ENCODE data around the gene PLCD1. TPM values are rescaled to one million over a fixed set of nuclear protein-coding genes. Genes with fewer than 3 reads are reported as not detected.

PLCD1 gene
- total and polyA plus RNA-seq, 2 of the 8 experiments (the other 6 are each of a cell fraction or from before 2014, with no cell fraction given): 15.3 to 19.2 TPM

DNA sequence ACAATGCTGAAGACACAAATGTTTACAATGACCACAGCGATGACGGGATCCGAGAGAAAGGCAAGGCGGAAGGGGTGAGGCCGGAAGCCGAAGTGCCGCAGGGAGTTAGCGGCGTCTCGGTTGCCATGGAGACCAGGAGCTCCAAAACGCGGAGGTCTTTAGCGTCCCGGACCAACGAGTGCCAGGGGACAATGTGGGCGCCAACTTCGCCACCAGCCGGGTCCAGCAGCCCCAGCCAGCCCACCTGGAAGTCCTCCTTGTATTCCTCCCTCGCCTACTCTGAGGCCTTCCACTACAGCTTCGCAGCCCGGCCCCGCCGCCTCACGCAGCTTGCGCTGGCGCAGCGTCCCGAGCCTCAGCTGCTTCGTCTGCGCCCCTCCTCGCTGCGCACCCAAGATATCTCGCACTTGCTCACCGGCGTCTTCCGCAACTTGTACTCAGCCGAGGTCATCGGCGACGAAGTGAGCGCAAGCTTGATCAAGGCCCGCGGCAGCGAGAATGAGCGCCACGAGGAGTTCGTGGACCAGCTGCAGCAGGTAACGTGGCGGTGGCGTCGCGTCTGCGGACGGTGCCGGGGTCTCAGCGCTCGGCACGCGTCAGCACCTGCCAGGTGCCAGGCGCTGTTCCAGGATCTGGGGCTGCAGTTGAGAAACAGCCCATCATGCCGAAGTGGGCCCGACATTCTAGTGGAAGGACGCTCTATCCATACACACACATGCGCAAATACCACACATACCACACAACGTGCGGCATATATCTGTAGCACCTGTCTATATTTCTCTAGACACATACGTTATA, 9.9 kb upstream of the PLCD1 start, which contains the start of gene DLEC1:
DLEC1 (plus strand) TSS at position 108 of the 798 bp plus-strand sequence; CDS start at position 126, 18 bp downstream.
- Histone ChIP-seq H4K91ac (replicated peaks; ENCODE audit: insufficient read length, low read length) (no peak within 1 kb of the TSS), H3K4me2 (ENCODE audit: insufficient read depth in 1 of 2, low read depth in 2 of 2, low read length in 2 of 2) (peak within 1 kb of the TSS; percentile 62 to 96), H3K23ac (ENCODE audit: insufficient read length) (no peak within 1 kb of the TSS), H3K23me2 (ENCODE audit: low read depth, low read length) (peaks cover 7% of the 10 kb centered on the region; the same call in 1 of the 2 replicates), H3K56ac (replicated peaks; ENCODE audit: insufficient read length, low read depth, low read length) (no peak within 1 kb of the TSS), H3K27ac (ENCODE audit: low read depth, low read length) (no peak within 1 kb of the TSS), H2BK120ac (replicated peaks; ENCODE audit: low read depth, low read length) (no peak within 1 kb of the TSS), H3K36me3 (ENCODE audit: control insufficient read depth in 2 of 4, insufficient read depth in 4 of 4, low read length in 3 of 4) (no peaks in the 10 kb centered on the region), H3K14ac (ENCODE audit: insufficient read length) (no peak within 1 kb of the TSS), H2BK12ac (ENCODE audit: low read depth, low read length) (no peak within 1 kb of the TSS; the same call in 1 of the 2 replicates), H2BK15ac (ENCODE audit: low read length) (0 out of 2 replicates have a peak within 1 kb of the TSS, but pooled peaks have one; percentile 49), H2BK20ac (ENCODE audit: low read length) (no peak within 1 kb of the TSS), H4K20me1 (replicated peaks in 1 of 2; ENCODE audit: control insufficient read depth in 1 of 2, insufficient read depth in 2 of 2, low read length in 2 of 2) (no peaks in the 10 kb centered on the region), H3K9ac (replicated peaks in 1 of 4; ENCODE audit: extremely low read depth in 1 of 4, low read depth in 3 of 4, low read length in 3 of 4) (no peak within 1 kb of the TSS), H4K5ac (ENCODE audit: insufficient read length, low read depth, low read length) (no peak within 1 kb of the TSS), H3K79me2 (ENCODE audit: control insufficient read depth in 1 of 2, insufficient read depth in 2 of 2, low read length in 2 of 2) (no peaks in the 10 kb centered on the region), H4K8ac (ENCODE audit: extremely low read depth, insufficient read depth, low read length) (no peak within 1 kb of the TSS), H3K9me3 (ENCODE audit: insufficient read depth in 2 of 2, low read depth in 1 of 2, low read length in 1 of 2) (no peaks in the 10 kb centered on the region), H3K27me3 (replicated peaks in 1 of 4; ENCODE audit: control insufficient read depth in 3 of 4, extremely low read depth in 1 of 4, insufficient read depth in 3 of 4, low read length in 3 of 4) (peaks cover 6 to 19% (median 17%) of the 10 kb centered on the region in 4 experiments), H3K4me1 (replicated peaks in 1 of 4; ENCODE audit: control insufficient read depth in 3 of 4, insufficient read depth in 4 of 4, low read length in 3 of 4) (peaks cover 2 to 5% (median 4%) of the 10 kb centered on the region in 4 experiments; a peak in 4 of 7 replicates), H2AK5ac (ENCODE audit: low read depth, low read length) (no peak within 1 kb of the TSS), H3K4ac (replicated peaks; ENCODE audit: insufficient read length, low read depth, low read length) (no peak within 1 kb of the TSS), H3K4me3 (ENCODE audit: extremely low read depth in 1 of 4, insufficient read depth in 2 of 4, low read depth in 3 of 4, low read length in 4 of 4) (peak within 1 kb of the TSS; percentile 27 to 75 (median 62)), H2BK5ac (ENCODE audit: low read depth, low read length) (no peak within 1 kb of the TSS), H3K79me1 (ENCODE audit: low read depth, low read length) (no peaks in the 10 kb centered on the region), H3K18ac (ENCODE audit: extremely low read depth, low read length) (no peak within 1 kb of the TSS), H2AFZ (ENCODE audit: low read length) (peak within 1 kb of the TSS; percentile 88)
- 8% methylated on average over 67 of the region's 67 CpGs; no CpG with 5 or more reads in 1 of the 2 experiments for WGBS, 2 experiments (ENCODE audit: extremely low coverage in 1 of 2, insufficient coverage in 1 of 2, insufficient read length in 1 of 2, insufficient replicate concordance in 2 of 2, low coverage in 1 of 2, low lambda C conversion rate in 2 of 2, missing lambda C conversion rate in 1 of 2)
- ChIA-PET POLR2A (ENCODE audit: partially characterized antibody) (interaction anchor here (0.8 to 2.3 kb wide), 4 partner anchors 10 to 70 kb away, joined by 3 to 9 read pairs (median 4); partner anchors contain the start of gene PLCD1), CTCF (ENCODE audit: partially characterized antibody) (interaction anchor here (0.6 to 2.1 kb wide), 8 partner anchors 10 to 260 kb away, joined by 3 to 6 read pairs (median 3); partner anchors contain the start of gene PLCD1)
- DNase-seq (ENCODE audit: low read depth in 1 of 2, low spot score in 2 of 2): peak; percentile 68 to 85
- FAIRE-seq: peak; percentile 7
- TF ChIP-seq, protein P1, sequence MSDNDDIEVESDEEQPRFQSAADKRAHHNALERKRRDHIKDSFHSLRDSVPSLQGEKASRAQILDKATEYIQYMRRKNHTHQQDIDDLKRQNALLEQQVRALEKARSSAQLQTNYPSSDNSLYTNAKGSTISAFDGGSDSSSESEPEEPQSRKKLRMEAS (IDR thresholded peaks at IDR 0.05): peak; percentile 98
- no peak for TF ChIP-seq EP300 (IDR thresholded peaks at IDR 0.05; ENCODE audit: borderline replicate concordance in 1 of 2, low read depth in 2 of 2, low read length in 2 of 2)
- no peak for TF ChIP-seq RFX5 (IDR thresholded peaks at IDR 0.05; ENCODE audit: borderline replicate concordance, low read depth, low read length)
- TF ChIP-seq ZNF274 (IDR thresholded peaks at IDR 0.05; ENCODE audit: borderline replicate concordance, extremely low read depth, low read length): no peak
- peak; percentile 66 for TF ChIP-seq EZH2 (IDR thresholded peaks at IDR 0.05; ENCODE audit: low read depth, low read length, severe bottlenecking)
- TF ChIP-seq SP1 (IDR thresholded peaks at IDR 0.05; ENCODE audit: low read depth, low read length): no peak
- TF ChIP-seq CREB1 (IDR thresholded peaks at IDR 0.05): peak; percentile 68
- TF ChIP-seq SP2 (IDR thresholded peaks at IDR 0.05; ENCODE audit: low read length): no peak
- TF ChIP-seq, protein P2, sequence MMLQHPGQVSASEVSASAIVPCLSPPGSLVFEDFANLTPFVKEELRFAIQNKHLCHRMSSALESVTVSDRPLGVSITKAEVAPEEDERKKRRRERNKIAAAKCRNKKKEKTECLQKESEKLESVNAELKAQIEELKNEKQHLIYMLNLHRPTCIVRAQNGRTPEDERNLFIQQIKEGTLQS (IDR thresholded peaks at IDR 0.05; ENCODE audit: insufficient read depth, low read depth, low read length): no peak
- TF ChIP-seq TAF1 (IDR thresholded peaks at IDR 0.05; ENCODE audit: low read depth, low read length): no peak
- no peak for TF ChIP-seq BCL11A (IDR thresholded peaks at IDR 0.05; ENCODE audit: low read depth in 2 of 2, low read length in 2 of 2)
